Measurements from ENCODE around the gene CEBPG. TPM values are rescaled to one million over a fixed set of nuclear protein-coding genes. Genes with fewer than 3 reads are reported as not detected.

Gene CEBPG
- total RNA-seq, 1 experiment from 2014 or later, result 39.5 TPM

DNA sequence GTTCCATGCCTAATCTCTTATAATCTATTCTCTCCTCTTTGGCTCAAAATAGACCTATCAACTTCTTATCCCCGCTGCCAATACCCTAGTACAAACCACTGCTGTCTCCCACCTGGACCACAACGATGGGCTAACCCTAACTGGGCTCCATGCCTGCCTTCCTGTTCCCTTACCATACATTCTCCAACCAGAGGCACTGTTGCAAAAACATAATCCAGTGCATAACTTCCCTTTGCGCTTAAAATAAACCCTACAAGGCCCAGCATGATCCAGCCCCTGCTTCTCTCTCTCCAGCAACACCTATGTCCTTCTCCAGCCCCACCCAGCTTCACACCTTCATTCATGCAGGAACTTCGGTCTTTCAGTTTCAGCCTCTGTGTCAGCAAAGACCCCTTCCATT, 43.8 kb upstream of the CEBPG start:
- H3K27ac Mint-ChIP-seq (ENCODE audit: unreplicated experiment), result no peak overlapping the region
- intact Hi-C loops (cut with micrococcal nuclease; ENCODE audit: unreplicated experiment), result no loop called here
- no peaks in the 10 kb centered on the region for H3K4me1 Mint-ChIP-seq (ENCODE audit: low read depth, unreplicated experiment)
- no peak overlapping the region for H3K4me3 Mint-ChIP-seq (ENCODE audit: low read depth, unreplicated experiment)
- TF ChIP-seq, protein P1, sequence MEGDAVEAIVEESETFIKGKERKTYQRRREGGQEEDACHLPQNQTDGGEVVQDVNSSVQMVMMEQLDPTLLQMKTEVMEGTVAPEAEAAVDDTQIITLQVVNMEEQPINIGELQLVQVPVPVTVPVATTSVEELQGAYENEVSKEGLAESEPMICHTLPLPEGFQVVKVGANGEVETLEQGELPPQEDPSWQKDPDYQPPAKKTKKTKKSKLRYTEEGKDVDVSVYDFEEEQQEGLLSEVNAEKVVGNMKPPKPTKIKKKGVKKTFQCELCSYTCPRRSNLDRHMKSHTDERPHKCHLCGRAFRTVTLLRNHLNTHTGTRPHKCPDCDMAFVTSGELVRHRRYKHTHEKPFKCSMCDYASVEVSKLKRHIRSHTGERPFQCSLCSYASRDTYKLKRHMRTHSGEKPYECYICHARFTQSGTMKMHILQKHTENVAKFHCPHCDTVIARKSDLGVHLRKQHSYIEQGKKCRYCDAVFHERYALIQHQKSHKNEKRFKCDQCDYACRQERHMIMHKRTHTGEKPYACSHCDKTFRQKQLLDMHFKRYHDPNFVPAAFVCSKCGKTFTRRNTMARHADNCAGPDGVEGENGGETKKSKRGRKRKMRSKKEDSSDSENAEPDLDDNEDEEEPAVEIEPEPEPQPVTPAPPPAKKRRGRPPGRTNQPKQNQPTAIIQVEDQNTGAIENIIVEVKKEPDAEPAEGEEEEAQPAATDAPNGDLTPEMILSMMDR (IDR thresholded peaks at IDR 0.05; ENCODE audit: unreplicated experiment), result no peak
- no peaks in the 10 kb centered on the region for H3K9me3 Mint-ChIP-seq (ENCODE audit: low read depth, unreplicated experiment)
- H3K36me3 Mint-ChIP-seq (ENCODE audit: insufficient read depth, unreplicated experiment), result no peaks in the 10 kb centered on the region
- no peak for DNase-seq
- CTCF ChIA-PET, result no interaction called here
- peaks cover 29% of the 10 kb centered on the region for H3K27me3 Mint-ChIP-seq (ENCODE audit: unreplicated experiment)
- BruUV-seq (replicated peaks), result no TSS peak

DNA sequence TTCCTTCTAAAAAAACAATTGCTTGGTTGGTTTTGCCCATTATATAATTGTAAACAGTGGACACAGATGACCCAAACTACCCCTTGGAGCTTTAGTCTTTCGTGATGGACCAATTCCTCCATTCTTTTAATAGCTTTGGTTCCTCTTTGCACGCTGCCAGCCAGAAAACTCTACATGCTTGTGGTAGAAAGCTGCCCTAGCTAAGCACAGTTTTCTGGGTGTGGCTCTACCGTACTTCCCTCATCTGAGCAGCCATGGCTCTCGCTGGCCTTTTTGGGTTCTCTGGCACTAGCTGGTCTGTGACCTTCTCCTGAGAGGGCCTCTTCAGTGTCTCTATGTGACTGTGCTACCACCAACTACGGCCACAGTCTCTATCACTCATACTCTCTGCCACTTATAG, 41.3 kb upstream of the CEBPG start:
- Mint-ChIP-seq H3K27ac (ENCODE audit: unreplicated experiment) (no peak overlapping the region), H3K4me3 (ENCODE audit: low read depth, unreplicated experiment) (no peak overlapping the region), H3K27me3 (ENCODE audit: unreplicated experiment) (peaks cover 32% of the 10 kb centered on the region), H3K9me3 (ENCODE audit: low read depth, unreplicated experiment) (no peaks in the 10 kb centered on the region), H3K4me1 (ENCODE audit: low read depth, unreplicated experiment) (no peaks in the 10 kb centered on the region), H3K36me3 (ENCODE audit: insufficient read depth, unreplicated experiment) (no peaks in the 10 kb centered on the region)
- TF ChIP-seq, protein P1 (IDR thresholded peaks at IDR 0.05; ENCODE audit: unreplicated experiment), result no peak
- CTCF ChIA-PET, result interaction anchor here (0.6 kb wide), 2 partner anchors 8 to 10 kb away, joined by 5 to 8 read pairs; no protein-coding TSS in a partner anchor
- no peak for DNase-seq
- BruUV-seq (replicated peaks), result no TSS peak
- intact Hi-C loops (cut with micrococcal nuclease; ENCODE audit: unreplicated experiment), result no loop called here

DNA sequence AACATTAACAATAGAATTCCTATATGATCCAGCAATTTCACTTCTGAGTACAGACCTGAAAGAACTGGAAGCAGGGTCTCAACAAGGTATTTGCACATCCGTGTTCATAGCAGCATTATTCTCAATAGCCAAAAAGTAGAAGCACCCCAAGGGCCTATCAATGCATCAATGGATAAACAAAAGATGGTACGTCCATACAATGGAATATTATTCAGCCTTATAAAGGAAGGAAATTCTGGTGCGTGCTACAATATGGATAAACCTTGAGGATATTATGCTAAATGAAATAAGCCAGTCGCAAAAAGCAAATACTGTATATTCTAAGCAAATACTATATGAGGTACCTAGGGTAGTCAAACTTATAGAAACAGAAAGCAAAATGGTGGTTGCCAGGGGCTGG, 40.4 kb upstream of the CEBPG start:
- intact Hi-C loops (cut with micrococcal nuclease; ENCODE audit: unreplicated experiment), result no loop called here
- DNase-seq, result no peak
- TF ChIP-seq, protein P1 (IDR thresholded peaks at IDR 0.05; ENCODE audit: unreplicated experiment), result no peak
- no peak overlapping the region for H3K4me3 Mint-ChIP-seq (ENCODE audit: low read depth, unreplicated experiment)
- H3K27me3 Mint-ChIP-seq (ENCODE audit: unreplicated experiment), result peaks cover 39% of the 10 kb centered on the region
- H3K9me3 Mint-ChIP-seq (ENCODE audit: low read depth, unreplicated experiment), result no peaks in the 10 kb centered on the region
- no peaks in the 10 kb centered on the region for H3K36me3 Mint-ChIP-seq (ENCODE audit: insufficient read depth, unreplicated experiment)
- no peak overlapping the region for H3K27ac Mint-ChIP-seq (ENCODE audit: unreplicated experiment)
- CTCF ChIA-PET, result interaction anchor here (0.6 kb wide), 1 partner anchor 8 kb away, joined by 5 read pairs; no protein-coding TSS in a partner anchor
- BruUV-seq (replicated peaks), result no TSS peak
- H3K4me1 Mint-ChIP-seq (ENCODE audit: low read depth, unreplicated experiment), result no peaks in the 10 kb centered on the region

- no peaks in the 10 kb centered on the region for H3K36me3 Mint-ChIP-seq (ENCODE audit: insufficient read depth, unreplicated experiment)
- H3K4me1 Mint-ChIP-seq (ENCODE audit: low read depth, unreplicated experiment), result no peaks in the 10 kb centered on the region
- H3K9me3 Mint-ChIP-seq (ENCODE audit: low read depth, unreplicated experiment), result no peaks in the 10 kb centered on the region
- TF ChIP-seq, protein P1 (IDR thresholded peaks at IDR 0.05; ENCODE audit: unreplicated experiment), result no peak
- CTCF ChIA-PET, result no interaction called here
- no peak overlapping the region for H3K27ac Mint-ChIP-seq (ENCODE audit: unreplicated experiment)
- no peak for DNase-seq
- peaks cover 39% of the 10 kb centered on the region for H3K27me3 Mint-ChIP-seq (ENCODE audit: unreplicated experiment)
- intact Hi-C loops (cut with micrococcal nuclease; ENCODE audit: unreplicated experiment), result no loop called here
- no peak overlapping the region for H3K4me3 Mint-ChIP-seq (ENCODE audit: low read depth, unreplicated experiment)
- BruUV-seq (replicated peaks), result no TSS peak
Measured at GRCh38 chr19:33333642-33334041, 39.9 kb upstream of the CEBPG start.

All from Calu3 (cell line).